HEK293T (cell line): Measurements from ENCODE around the gene SLC36A2.

Experiments
- CTBP1 ChIP-seq: fragments of 450-650 bp; IDR thresholded peaks from 2 replicates; pipeline ENCODE4 v1.6.1; 2016; ENCODE audit warnings: borderline replicate concordance
- ELF4 ChIP-seq: fragments of 450-650 bp; IDR thresholded peaks from 2 replicates; pipeline ENCODE4 v1.6.1; 2017; ENCODE audit warnings: antibody characterized with exemption
- FOXA1 ChIP-seq: fragments of 450-650 bp; IDR thresholded peaks from 2 replicates; pipeline ENCODE4 v1.6.1; 2016; ENCODE audit warnings: mild to moderate bottlenecking
- LEF1 ChIP-seq: fragments of 450-650 bp; IDR thresholded peaks from 2 replicates; pipeline ENCODE4 v1.6.1; 2017; ENCODE audit warnings: mild to moderate bottlenecking, borderline replicate concordance
- NFRKB ChIP-seq: fragments of 450-650 bp; IDR thresholded peaks from 2 replicates; pipeline ENCODE4 v1.6.1; 2016; ENCODE audit warnings: mild to moderate bottlenecking, moderate library complexity
- SP1 ChIP-seq: fragments of 450-650 bp; IDR thresholded peaks from 2 replicates; pipeline ENCODE4 v1.6.1; 2017
- TARDBP ChIP-seq: fragments of 450-650 bp; IDR thresholded peaks from 2 replicates; pipeline ENCODE4 v1.6.1; 2016
- TF ChIP-seq, protein P1 (sequence below): fragments of 450-650 bp; IDR thresholded peaks from 2 replicates; pipeline ENCODE4 v1.6.1; 2016

DNA sequence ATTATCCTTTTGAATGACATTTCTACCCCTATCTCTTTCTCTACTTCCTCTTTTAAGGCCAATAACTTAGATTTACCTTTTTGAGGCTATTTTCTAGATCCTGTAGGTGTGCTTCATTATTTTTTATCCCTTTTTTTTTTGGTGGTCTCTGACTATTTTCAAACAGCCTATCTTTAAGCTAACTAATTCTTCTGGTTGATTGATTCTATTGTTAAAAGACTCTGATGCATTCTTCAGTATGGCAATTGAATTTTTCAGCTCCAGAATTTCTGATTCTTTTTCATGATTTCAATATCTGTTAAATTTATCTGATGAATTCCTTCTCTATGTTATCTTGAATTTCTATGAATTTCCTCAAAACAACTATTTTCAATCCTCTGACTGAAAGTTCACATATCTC is 36.4 kb downstream of the SLC36A2 start:
- TF ChIP-seq TARDBP = no peak
- TF ChIP-seq SP1 = no peak
- no peak for TF ChIP-seq LEF1
- no peak for TF ChIP-seq ELF4
- TF ChIP-seq, protein P1, sequence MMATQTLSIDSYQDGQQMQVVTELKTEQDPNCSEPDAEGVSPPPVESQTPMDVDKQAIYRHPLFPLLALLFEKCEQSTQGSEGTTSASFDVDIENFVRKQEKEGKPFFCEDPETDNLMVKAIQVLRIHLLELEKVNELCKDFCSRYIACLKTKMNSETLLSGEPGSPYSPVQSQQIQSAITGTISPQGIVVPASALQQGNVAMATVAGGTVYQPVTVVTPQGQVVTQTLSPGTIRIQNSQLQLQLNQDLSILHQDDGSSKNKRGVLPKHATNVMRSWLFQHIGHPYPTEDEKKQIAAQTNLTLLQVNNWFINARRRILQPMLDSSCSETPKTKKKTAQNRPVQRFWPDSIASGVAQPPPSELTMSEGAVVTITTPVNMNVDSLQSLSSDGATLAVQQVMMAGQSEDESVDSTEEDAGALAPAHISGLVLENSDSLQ = no peak
- no peak for TF ChIP-seq CTBP1
- TF ChIP-seq NFRKB = no peak
- TF ChIP-seq FOXA1 = no peak
